ENCODE data around the gene HERC2. TPM values are rescaled to one million over a fixed set of nuclear protein-coding genes. Genes with fewer than 3 reads are reported as not detected.
"Not testable (repeated sequence)": the region's sequence is repeated elsewhere in the genome, so short reads cannot be mapped to it uniquely, and the experiment has no call there.

Gene HERC2
- total RNA-seq, 1 donor from 2014 or later, result 53.4 TPM

DNA sequence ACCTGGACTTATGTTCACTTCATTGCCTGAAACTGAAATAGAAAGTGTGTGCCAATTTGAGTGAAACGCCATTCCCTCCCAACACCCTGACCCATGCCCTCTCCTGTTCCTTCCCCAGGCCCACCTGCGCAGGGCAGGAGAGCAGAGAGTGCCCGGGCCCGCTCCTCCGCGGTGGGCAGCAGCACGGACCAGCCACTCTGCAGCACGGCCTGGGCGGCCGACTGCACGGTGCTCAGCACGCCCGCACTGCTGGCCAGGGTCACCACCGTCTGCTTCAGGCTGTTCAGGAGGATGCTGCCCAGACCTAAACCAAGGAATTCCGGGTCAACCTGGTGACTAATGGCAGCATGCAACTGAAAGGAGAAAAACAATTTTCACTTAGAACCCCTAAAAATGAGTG, 66.0 kb downstream of the HERC2 start:
- Histone ChIP-seq H3K27me3 (ENCODE audit: control insufficient read depth, insufficient read depth, low read length) (no peaks in the 10 kb centered on the region), H3K4me3 (ENCODE audit: low read depth, low read length) (no peak overlapping the region), H3K36me3 (ENCODE audit: control insufficient read depth, insufficient read depth, low read length) (peaks cover 1% of the 10 kb centered on the region)
- DNase-seq (ENCODE audit: low read depth), result no peak
- TF ChIP-seq, protein P1, sequence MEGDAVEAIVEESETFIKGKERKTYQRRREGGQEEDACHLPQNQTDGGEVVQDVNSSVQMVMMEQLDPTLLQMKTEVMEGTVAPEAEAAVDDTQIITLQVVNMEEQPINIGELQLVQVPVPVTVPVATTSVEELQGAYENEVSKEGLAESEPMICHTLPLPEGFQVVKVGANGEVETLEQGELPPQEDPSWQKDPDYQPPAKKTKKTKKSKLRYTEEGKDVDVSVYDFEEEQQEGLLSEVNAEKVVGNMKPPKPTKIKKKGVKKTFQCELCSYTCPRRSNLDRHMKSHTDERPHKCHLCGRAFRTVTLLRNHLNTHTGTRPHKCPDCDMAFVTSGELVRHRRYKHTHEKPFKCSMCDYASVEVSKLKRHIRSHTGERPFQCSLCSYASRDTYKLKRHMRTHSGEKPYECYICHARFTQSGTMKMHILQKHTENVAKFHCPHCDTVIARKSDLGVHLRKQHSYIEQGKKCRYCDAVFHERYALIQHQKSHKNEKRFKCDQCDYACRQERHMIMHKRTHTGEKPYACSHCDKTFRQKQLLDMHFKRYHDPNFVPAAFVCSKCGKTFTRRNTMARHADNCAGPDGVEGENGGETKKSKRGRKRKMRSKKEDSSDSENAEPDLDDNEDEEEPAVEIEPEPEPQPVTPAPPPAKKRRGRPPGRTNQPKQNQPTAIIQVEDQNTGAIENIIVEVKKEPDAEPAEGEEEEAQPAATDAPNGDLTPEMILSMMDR (IDR thresholded peaks at IDR 0.05; ENCODE audit: insufficient read depth, low read length, poor library complexity, severe bottlenecking), result no peak

DNA sequence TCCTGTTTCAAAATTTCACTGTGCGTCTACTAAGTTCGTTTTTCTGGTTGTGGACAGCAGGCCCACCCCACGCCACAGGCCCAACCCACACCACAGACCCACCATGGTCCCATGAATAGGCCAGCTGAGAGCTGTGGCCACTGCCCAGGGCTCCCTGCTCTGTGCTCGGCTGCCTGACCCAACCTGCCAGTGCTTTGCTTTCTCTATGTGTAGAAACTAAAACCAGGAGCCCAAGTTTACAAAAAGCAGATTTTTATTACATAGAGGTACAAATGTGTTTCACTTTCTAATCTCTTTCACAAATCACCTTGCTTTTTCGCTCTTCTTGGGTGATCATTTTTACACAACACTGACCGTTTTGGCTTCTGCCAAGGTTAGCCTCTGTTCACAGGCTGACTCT, 69.1 kb downstream of the HERC2 start:
- no peak overlapping the region for H3K4me3 ChIP-seq (ENCODE audit: low read depth, low read length)
- TF ChIP-seq, protein P1 (IDR thresholded peaks at IDR 0.05; ENCODE audit: insufficient read depth, low read length, poor library complexity, severe bottlenecking), result no peak
- no peak for DNase-seq (ENCODE audit: low read depth)
- H3K36me3 ChIP-seq (ENCODE audit: control insufficient read depth, insufficient read depth, low read length), result peaks cover 1% of the 10 kb centered on the region
- H3K27me3 ChIP-seq (ENCODE audit: control insufficient read depth, insufficient read depth, low read length), result no peaks in the 10 kb centered on the region

DNA sequence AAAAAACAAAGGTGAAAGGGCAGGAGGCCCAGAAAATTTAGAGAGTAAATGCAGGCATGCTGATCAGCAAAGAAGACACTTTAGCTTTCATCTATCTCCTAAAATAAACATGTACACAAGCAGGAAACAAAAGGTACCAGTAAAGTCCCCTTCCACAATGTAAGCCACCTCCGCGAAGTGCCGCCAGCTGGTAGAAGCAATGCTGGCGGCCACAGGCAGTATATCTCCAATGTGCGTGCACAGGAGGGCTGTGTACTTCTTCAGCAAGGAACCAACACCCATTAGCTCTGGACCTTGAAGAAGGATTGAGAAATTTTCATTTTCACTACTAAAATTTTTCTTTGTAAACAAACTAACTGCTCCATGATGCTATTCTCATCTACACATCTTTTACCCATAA, 75.4 kb downstream of the HERC2 start:
- no peak for DNase-seq (ENCODE audit: low read depth)
- H3K36me3 ChIP-seq (ENCODE audit: control insufficient read depth, insufficient read depth, low read length), result no peaks in the 10 kb centered on the region
- no peak overlapping the region for H3K4me3 ChIP-seq (ENCODE audit: low read depth, low read length)
- TF ChIP-seq, protein P1 (IDR thresholded peaks at IDR 0.05; ENCODE audit: insufficient read depth, low read length, poor library complexity, severe bottlenecking), result no peak
- H3K27me3 ChIP-seq (ENCODE audit: control insufficient read depth, insufficient read depth, low read length), result no peaks in the 10 kb centered on the region

DNA sequence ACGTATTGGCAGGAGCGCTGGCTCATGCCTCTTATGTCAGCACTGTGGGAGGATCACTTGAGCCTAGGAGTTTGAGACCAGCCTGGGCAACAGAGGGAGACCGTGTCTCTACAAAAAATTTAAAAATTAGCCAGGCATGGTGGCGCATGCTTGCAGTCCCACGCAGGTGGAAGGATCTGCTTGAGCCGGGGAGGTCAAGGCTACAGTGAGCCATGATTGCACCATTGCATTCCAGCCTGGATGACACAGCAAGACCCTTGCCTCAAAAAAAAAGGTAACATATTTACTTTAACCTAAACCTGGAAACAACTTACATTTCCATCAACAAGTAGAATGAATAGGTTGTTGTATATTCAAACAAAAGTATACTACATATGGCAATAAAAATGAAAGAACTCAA, 78.1 kb downstream of the HERC2 start:
- TF ChIP-seq, protein P1 (IDR thresholded peaks at IDR 0.05; ENCODE audit: insufficient read depth, low read length, poor library complexity, severe bottlenecking), result no peak
- H3K36me3 ChIP-seq (ENCODE audit: control insufficient read depth, insufficient read depth, low read length), result no peaks in the 10 kb centered on the region
- no peak for DNase-seq (ENCODE audit: low read depth)

DNA sequence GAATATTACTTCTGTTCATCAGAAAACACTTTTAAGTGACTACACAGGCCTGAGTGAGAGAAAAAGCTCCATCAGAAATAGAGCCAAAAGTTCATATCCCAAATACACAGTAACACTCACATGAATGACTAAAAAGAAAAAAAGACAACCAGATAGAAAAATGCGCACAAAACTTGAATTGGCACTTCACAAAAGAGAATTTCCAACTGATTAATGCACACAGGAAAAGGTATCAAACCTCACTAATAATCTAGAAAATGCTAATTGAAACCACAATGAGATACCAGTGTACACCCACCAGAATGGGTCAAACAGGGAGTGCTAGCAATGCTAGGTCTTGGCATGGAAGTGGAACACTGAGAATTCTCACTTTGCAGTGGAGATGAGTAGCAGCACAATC, 78.6 kb downstream of the HERC2 start:
- no peak overlapping the region for H3K4me3 ChIP-seq (ENCODE audit: low read depth, low read length)
- no peak for DNase-seq (ENCODE audit: low read depth)
- TF ChIP-seq, protein P1 (IDR thresholded peaks at IDR 0.05; ENCODE audit: insufficient read depth, low read length, poor library complexity, severe bottlenecking), result no peak
- no peaks in the 10 kb centered on the region for H3K36me3 ChIP-seq (ENCODE audit: control insufficient read depth, insufficient read depth, low read length)
- H3K27me3 ChIP-seq (ENCODE audit: control insufficient read depth, insufficient read depth, low read length), result no peaks in the 10 kb centered on the region

More for the DNA sequence above, 78.1 kb downstream of the HERC2 start:
- no peaks in the 10 kb centered on the region for H3K27me3 ChIP-seq (ENCODE audit: control insufficient read depth, insufficient read depth, low read length)
- H3K4me3 ChIP-seq (ENCODE audit: low read depth, low read length), result no peak overlapping the region

DNA sequence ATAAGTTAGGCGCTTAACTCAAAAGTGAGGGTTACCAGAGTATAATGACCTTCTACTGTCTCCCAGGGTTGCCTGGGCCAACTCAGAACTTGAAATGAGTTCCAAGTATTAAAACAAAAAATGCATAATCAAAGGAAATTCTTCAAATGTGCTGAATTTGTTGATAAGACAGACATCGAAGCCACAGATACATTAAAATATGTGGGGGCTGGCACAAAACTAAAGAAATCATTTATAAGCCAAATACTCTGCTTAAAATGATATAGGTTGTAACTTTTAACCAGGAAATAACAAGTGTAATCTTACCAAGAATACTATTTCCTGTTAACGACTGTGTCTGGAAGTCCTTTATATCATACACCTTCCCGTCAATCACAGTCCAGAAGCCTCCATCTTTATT, 83.7 kb downstream of the HERC2 start:
- DNase-seq (ENCODE audit: low read depth), result not testable (repeated sequence)

DNA sequence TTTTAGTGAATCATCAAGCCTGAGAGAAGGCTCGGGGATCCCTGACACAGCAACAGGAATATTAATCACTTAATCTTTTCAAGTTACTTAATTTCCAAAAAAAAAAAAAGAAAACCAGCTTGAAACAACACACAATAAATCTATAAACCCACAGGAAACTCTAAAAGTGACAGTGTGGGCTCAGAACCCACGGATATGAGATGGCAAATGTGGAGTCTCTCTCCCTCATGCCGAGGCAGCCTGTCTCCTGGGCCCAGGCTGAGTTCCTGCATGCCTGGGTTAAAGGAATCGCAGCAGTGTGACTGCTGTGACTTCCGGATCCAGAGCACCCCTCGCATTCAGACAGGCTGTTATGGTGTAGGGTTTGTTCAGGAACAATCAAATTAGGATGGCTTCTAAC, 90.2 kb downstream of the HERC2 start:
- not testable (repeated sequence) for H3K36me3 ChIP-seq (ENCODE audit: control insufficient read depth, insufficient read depth, low read length); H3K27me3 ChIP-seq (ENCODE audit: control insufficient read depth, insufficient read depth, low read length); DNase-seq (ENCODE audit: low read depth); H3K4me3 ChIP-seq (ENCODE audit: low read depth, low read length)

More for the DNA sequence above, 83.7 kb downstream of the HERC2 start:
- H3K4me3 ChIP-seq (ENCODE audit: low read depth, low read length); H3K27me3 ChIP-seq (ENCODE audit: control insufficient read depth, insufficient read depth, low read length); H3K36me3 ChIP-seq (ENCODE audit: control insufficient read depth, insufficient read depth, low read length): not testable (repeated sequence)

DNA sequence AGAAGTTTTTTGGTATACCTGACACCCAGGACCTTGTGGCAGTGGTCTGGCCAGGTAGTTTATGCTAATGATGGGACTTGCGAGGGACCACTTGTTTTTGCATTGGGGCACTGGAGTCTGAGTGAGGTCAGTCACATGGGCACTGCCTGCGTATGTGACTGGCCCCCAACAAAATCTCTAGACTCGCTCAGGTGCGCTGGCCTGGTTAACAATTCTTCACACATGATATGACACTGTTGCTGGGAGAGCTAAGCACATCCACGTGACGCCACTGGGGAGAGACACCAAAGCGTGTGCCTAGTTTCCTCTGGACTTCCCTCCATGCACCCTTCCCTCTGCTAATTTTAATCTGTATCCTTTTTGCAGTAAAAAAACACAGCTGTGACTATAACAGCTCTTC, 90.6 kb downstream of the HERC2 start:
- H3K27me3 ChIP-seq (ENCODE audit: control insufficient read depth, insufficient read depth, low read length); DNase-seq (ENCODE audit: low read depth); H3K4me3 ChIP-seq (ENCODE audit: low read depth, low read length); H3K36me3 ChIP-seq (ENCODE audit: control insufficient read depth, insufficient read depth, low read length): not testable (repeated sequence)

DNA sequence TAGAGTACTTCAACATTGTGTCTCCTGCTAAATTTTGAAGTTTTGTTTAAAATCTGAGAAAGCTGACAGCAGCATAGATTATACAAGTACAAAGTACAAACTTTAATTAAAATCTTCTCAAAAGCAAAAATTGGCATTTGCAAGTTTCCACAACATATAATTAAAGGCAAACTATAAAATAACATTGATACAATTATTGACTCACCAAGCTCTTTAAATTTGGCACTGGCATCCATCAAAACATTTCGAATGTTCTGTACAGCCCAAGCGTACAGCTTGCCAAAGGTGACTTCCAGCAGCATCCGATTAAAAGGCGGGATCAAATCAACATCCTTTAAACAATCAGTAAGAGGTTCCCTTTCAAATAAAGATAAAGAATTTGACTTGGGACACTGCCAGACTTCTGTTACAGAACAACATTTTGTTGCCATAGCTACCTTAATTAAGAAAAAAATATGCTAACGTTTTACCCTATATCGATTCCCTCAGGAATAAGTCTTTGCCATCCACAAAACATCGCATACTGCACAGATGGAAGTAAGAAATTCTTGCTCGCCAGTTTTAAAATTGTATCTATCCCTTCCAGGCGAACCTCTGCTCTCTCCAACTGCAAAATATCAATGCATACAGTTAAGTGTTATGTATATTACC, 92.9 kb downstream of the HERC2 start:
- not testable (repeated sequence) for H3K4me3 ChIP-seq (ENCODE audit: low read depth, low read length); DNase-seq (ENCODE audit: low read depth); H3K27me3 ChIP-seq (ENCODE audit: control insufficient read depth, insufficient read depth, low read length); H3K36me3 ChIP-seq (ENCODE audit: control insufficient read depth, insufficient read depth, low read length)

Measured in kidney epithelial cell (primary cell).